HEK293T (cell line): ENCODE results near the gene TNFRSF13B.

Source experiments
- CTCF ChIA-PET: fragments of 350-600 bp; formaldehyde crosslinking; extraction: SDS; loops from one replicate; lab custom pipeline; 2021; ENCODE audit warnings: antibody characterized with exemption, inconsistent platforms; lab: Yijun Ruan, JAX
- POLR2A ChIA-PET: fragments of 350-600 bp; formaldehyde crosslinking; extraction: SDS; loops from one replicate; lab custom pipeline; 2020; ENCODE audit warnings: antibody characterized with exemption, inconsistent platforms; lab: Yijun Ruan, JAX
- DNase-seq: peaks from one replicate; pipeline ENCODE4 v3.0.0; 2012; ENCODE audit warnings: mixed read lengths; ENCODE audit errors: extremely low spot score
- ARNT ChIP-seq: fragments of 450-650 bp; IDR thresholded peaks from 2 replicates; pipeline ENCODE4 v1.6.1; 2017; ENCODE audit warnings: mild to moderate bottlenecking
- BHLHE40 ChIP-seq: fragments of 450-650 bp; IDR thresholded peaks from 2 replicates; pipeline ENCODE4 v1.6.1; 2016; ENCODE audit warnings: mild to moderate bottlenecking, moderate library complexity, borderline replicate concordance
- CTBP1 ChIP-seq: fragments of 450-650 bp; IDR thresholded peaks from 2 replicates; pipeline ENCODE4 v1.6.1; 2016; ENCODE audit warnings: borderline replicate concordance
- ELF4 ChIP-seq: fragments of 450-650 bp; IDR thresholded peaks from 2 replicates; pipeline ENCODE4 v1.6.1; 2017; ENCODE audit warnings: antibody characterized with exemption
- FOXA1 ChIP-seq: fragments of 450-650 bp; IDR thresholded peaks from 2 replicates; pipeline ENCODE4 v1.6.1; 2016; ENCODE audit warnings: mild to moderate bottlenecking
- FOXK2 ChIP-seq: fragments of 450-650 bp; IDR thresholded peaks from 2 replicates; pipeline ENCODE4 v1.6.1; 2016; ENCODE audit warnings: mild to moderate bottlenecking
- FOXM1 ChIP-seq: fragments of 450-650 bp; IDR thresholded peaks from 2 replicates; pipeline ENCODE4 v1.6.1; 2017; ENCODE audit warnings: mild to moderate bottlenecking, borderline replicate concordance
- HDGF ChIP-seq: fragments of 450-650 bp; IDR thresholded peaks from 2 replicates; pipeline ENCODE4 v1.6.1; 2017; ENCODE audit warnings: antibody characterized with exemption, borderline replicate concordance
- L3MBTL2 ChIP-seq: fragments of 450-650 bp; conservative IDR thresholded peaks from 2 replicates; pipeline ENCODE4 v1.6.1; 2016; ENCODE audit warnings: mild to moderate bottlenecking
- LEF1 ChIP-seq: fragments of 450-650 bp; IDR thresholded peaks from 2 replicates; pipeline ENCODE4 v1.6.1; 2017; ENCODE audit warnings: mild to moderate bottlenecking, borderline replicate concordance
- NFRKB ChIP-seq: fragments of 450-650 bp; IDR thresholded peaks from 2 replicates; pipeline ENCODE4 v1.6.1; 2016; ENCODE audit warnings: mild to moderate bottlenecking, moderate library complexity
- PKNOX1 ChIP-seq: fragments of 450-650 bp; IDR thresholded peaks from 2 replicates; pipeline ENCODE4 v1.6.1; 2016
- SP1 ChIP-seq: fragments of 450-650 bp; IDR thresholded peaks from 2 replicates; pipeline ENCODE4 v1.6.1; 2017
- SUZ12 ChIP-seq: fragments of 450-650 bp; IDR thresholded peaks from 2 replicates; pipeline ENCODE4 v1.6.1; 2016; ENCODE audit warnings: mild to moderate bottlenecking
- TARDBP ChIP-seq: fragments of 450-650 bp; IDR thresholded peaks from 2 replicates; pipeline ENCODE4 v1.6.1; 2016
- ZNF384 ChIP-seq: fragments of 450-650 bp; IDR thresholded peaks from 2 replicates; pipeline ENCODE4 v1.6.1; 2016

Gene TNFRSF13B

GRCh38 chr17:16977932-16978331, 6.0 kb upstream of the TNFRSF13B start:
- POLR2A ChIA-PET = no interaction called here
- TF ChIP-seq NFRKB (no peak), TARDBP (no peak), L3MBTL2 (no peak), HDGF (no peak), FOXA1 (no peak), PKNOX1 (no peak), ELF4 (no peak), ARNT (no peak), LEF1 (no peak), ZNF384 (no peak), BHLHE40 (no peak), FOXM1 (no peak), SUZ12 (no peak), FOXK2 (no peak), CTBP1 (no peak), SP1 (no peak)
- no peak for DNase-seq
- CTCF ChIA-PET = interaction anchor here (0.6 to 1.7 kb wide), 4 partner anchors 8 to 100 kb away, joined by 3 to 11 read pairs (median 3); no protein-coding TSS in a partner anchor

- CTCF ChIA-PET = interaction anchor here (0.6 to 1.7 kb wide), 3 partner anchors 9 to 15 kb away, joined by 3 to 11 read pairs (median 3); no protein-coding TSS in a partner anchor
- TF ChIP-seq HDGF (no peak), TARDBP (no peak), BHLHE40 (no peak), FOXK2 (no peak), PKNOX1 (no peak), SUZ12 (no peak), ELF4 (no peak), CTBP1 (no peak), L3MBTL2 (no peak), ZNF384 (no peak), FOXM1 (no peak), LEF1 (no peak), SP1 (no peak)
- POLR2A ChIA-PET = interaction anchor here (1.3 kb wide), 1 partner anchor 23 kb away, joined by 3 read pairs; no protein-coding TSS in a partner anchor
- no peak for DNase-seq
These were observed 5.0 kb upstream of the TNFRSF13B start for GRCh38 chr17:16976725-16977550.

- POLR2A ChIA-PET = interaction anchor here (1.3 kb wide), 1 partner anchor 22 kb away, joined by 3 read pairs; no protein-coding TSS in a partner anchor
- DNase-seq = no peak
- TF ChIP-seq PKNOX1 (no peak), ELF4 (no peak)
- CTCF ChIA-PET = interaction anchor here (0.8 to 1.7 kb wide), 2 partner anchors 9 to 16 kb away, joined by 3 to 6 read pairs; no protein-coding TSS in a partner anchor
These were observed 4.1 kb upstream of the TNFRSF13B start for GRCh38 chr17:16975744-16976625.

- ChIA-PET CTCF (interaction anchor here (0.6 to 1.7 kb wide), 2 partner anchors 17 to 858 kb away, joined by 5 to 6 read pairs; no protein-coding TSS in a partner anchor), POLR2A (no interaction called here)
- DNase-seq = no peak
- no peak for TF ChIP-seq PKNOX1
- TF ChIP-seq ELF4 = no peak
- no peak for TF ChIP-seq FOXA1
- TF ChIP-seq CTBP1 = no peak
- no peak for TF ChIP-seq BHLHE40
- TF ChIP-seq ZNF384 = no peak
- no peak for TF ChIP-seq HDGF
- no peak for TF ChIP-seq NFRKB
- no peak for TF ChIP-seq FOXM1
- TF ChIP-seq ARNT = no peak
- TF ChIP-seq TARDBP = no peak
These were observed 3.3 kb upstream of the TNFRSF13B start for GRCh38 chr17:16975277-16975651.
